Adrenal gland (tissue), 12 donors: ENCODE data around the gene ANAPC2. TPM values are rescaled to one million over a fixed set of nuclear protein-coding genes. Genes with fewer than 3 reads are reported as not detected.

Experiments
- DNase-seq, 7 donors: peaks; one replicate each; pipeline ENCODE4 v3.0.0-alpha.2; 2019 to 2020
- H3K27ac ChIP-seq, 5 donors: fragments of 200-600 bp; sonication (generic) in 4 of 5; 1 replicate in 3 of 5; 2 replicates in 2 of 5; pipeline versions ENCODE4 v1.5.1 to v1.8.0; 2016 to 2020; ENCODE audit warnings: mild to moderate bottlenecking in 1 of 5
- H3K27me3 ChIP-seq: fragments of 200-600 bp; 2 replicates; pipeline ENCODE4 v1.8.0; 2021
- H3K36me3 ChIP-seq, 2 donors: fragments of 200-600 bp; replicated peaks in 1 of 2; 1 replicate in 1 of 2; 2 replicates in 1 of 2; pipeline versions ENCODE4 v1.5.1 to v1.8.0; 2018 to 2022
- H3K4me1 ChIP-seq, 2 donors: fragments of 200-600 bp; replicated peaks in 1 of 2; 1 replicate in 1 of 2; 2 replicates in 1 of 2; pipeline versions ENCODE4 v1.5.1 to v1.8.0; 2018 to 2021
- H3K4me3 ChIP-seq, 4 donors: fragments of 200-600 bp; sonication (generic) in 3 of 4; one replicate each; pipeline ENCODE4 v1.5.1; 2016 to 2018
- H3K9me3 ChIP-seq, 3 donors: fragments of 200-600 bp; sonication (generic) in 1 of 3; replicated peaks in 1 of 3; 1 replicate in 2 of 3; 2 replicates in 1 of 3; pipeline versions ENCODE4 v1.5.1 to v1.8.0; 2016 to 2021
- POLR2A ChIP-seq, 2 donors: fragments of 450-650 bp; IDR thresholded peaks; one replicate each; pipeline ENCODE4 v1.6.1; 2017; ENCODE audit warnings: antibody characterized with exemption in 2 of 2, mild to moderate bottlenecking in 2 of 2, moderate library complexity in 1 of 2
- WGBS, 4 donors: extraction: QIAGEN DNeasy Blood & Tissue Kit in 2 of 4; methylation state at CpG; one replicate each; pipeline versions ENCODE4 v1.1.5 to v1.1.7; 2013 to 2017; 5-methylcytosine and 5-hydroxymethylcytosine counted together
- intact Hi-C, 2 donors: fragments of 100-400 bp; cut with DNase I; formaldehyde crosslinking; loops; one replicate each; pipeline versions ENCODE4 v1.14.1 to v1.15.0; 2022 to 2023
- microRNA-seq, 3 donors: library from miRNA; unstranded; fragments of <30 nt; microRNA quantifications; one replicate each; pipeline ENCODE4, GENCODE V29; 2017 to 2020
- polyA plus RNA-seq, 3 donors: library from polyadenylated mRNA; stranded (reverse); fragments of 200-250 nt in 2 of 3; fragments of 350-450 nt in 1 of 3; fragmentation: Illumina TruSeq in 1 of 3; extraction: RNeasy Lipid Tissue Mini Kit (QIAGEN cat#74804) in 1 of 3; gene quantifications; one replicate each; pipeline ENCODE4 v1.2.3, GENCODE V29; 2013 to 2014
- small RNA-seq, 2 donors: library from RNA; depleted of rRNA; stranded (forward); fragments of <200 nt; gene quantifications; one replicate each; pipeline ENCODE3, GENCODE V24; 2016
- total RNA-seq, 9 donors: library from RNA; depleted of rRNA in 4 of 9; stranded (reverse); fragments of >200 nt in 4 of 9; fragments of 120-200 nt in 1 of 9; fragmentation: NEBNext Ultra II Directional in 1 of 9; extraction: Animal tissue kit (Norgen Biotek cat#: 25700) in 1 of 9; gene quantifications; one replicate each; pipeline versions ENCODE4 v1.1.0 to v1.2.4, GENCODE V29; 2013 to 2023
- TF ChIP-seq, protein P1 (sequence below), 6 experiments: fragments of 450-650 bp in 4 of 6; fragments of 200-600 bp in 2 of 6; sonication (generic) in 1 of 6; IDR thresholded peaks; 1 replicate in 5 of 6; 2 replicates in 1 of 6; pipeline versions ENCODE4 v1.5.1 to v1.8.0; 2016 to 2021; ENCODE audit warnings: antibody characterized with exemption in 6 of 6, mild to moderate bottlenecking in 2 of 6, moderate library complexity in 1 of 6
- donor health status: healthy with polysubstance abuse.
- donor health status: Bipolar disorder and iron deficiency.
- donor health status: DM: yes; HTN: yes; CAD: no.
- donor health status: DM: no; HTN: no; CAD: no.
- donor health status: DM: no; HTN: no; CAD: no.
- donor health status: DM: yes; HTN: yes; CAD: no.

The ANAPC2 gene
- total and polyA plus RNA-seq, 12 donors, result 7.1 to 162 (median 32.0) TPM

DNA sequence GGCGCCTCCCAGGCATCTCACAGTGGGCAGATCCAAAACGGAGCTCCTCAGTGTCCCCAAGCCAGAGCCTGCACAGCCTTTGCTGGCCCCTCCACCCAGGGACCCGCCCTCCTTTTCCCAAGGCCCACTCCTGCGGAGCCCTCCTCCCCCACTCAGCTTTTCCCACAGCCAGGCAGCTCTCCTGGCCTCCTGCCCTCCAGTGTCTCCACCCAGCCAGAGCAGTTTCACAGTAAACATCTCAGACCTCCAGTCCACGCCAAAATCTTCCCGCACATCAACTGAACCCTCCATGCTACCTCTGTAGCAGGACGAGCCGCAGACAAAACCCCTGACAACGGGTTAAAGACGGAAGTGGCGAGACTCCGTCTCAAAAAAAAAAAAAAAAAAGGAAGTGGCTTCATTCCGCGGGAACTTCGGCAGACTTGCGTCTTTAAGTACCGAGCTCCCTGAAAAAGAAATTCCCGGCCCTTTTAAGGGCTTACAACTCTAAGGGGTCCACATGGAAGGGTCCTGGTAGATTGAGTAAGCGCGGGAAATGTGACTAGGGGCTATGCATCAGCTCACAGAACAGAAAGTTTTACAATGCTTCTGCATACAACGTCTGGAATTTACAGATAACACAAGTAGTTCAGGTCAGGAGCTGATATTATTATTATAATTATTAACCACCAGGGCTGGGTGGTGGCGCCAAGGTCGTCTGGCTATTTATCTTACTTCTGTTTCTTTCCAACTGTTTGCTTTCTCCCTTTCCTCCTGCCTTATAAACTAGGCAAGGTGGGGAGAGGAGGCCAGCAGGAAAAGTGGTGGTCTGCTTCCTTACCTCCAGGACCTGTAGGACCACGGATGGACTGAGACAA lies 60.8 kb downstream of the ANAPC2 start:
- no peaks in the 10 kb centered on the region for H3K27me3 ChIP-seq
- intact Hi-C loops, result no loop called here
- no peak for DNase-seq
- TF ChIP-seq, protein P1, sequence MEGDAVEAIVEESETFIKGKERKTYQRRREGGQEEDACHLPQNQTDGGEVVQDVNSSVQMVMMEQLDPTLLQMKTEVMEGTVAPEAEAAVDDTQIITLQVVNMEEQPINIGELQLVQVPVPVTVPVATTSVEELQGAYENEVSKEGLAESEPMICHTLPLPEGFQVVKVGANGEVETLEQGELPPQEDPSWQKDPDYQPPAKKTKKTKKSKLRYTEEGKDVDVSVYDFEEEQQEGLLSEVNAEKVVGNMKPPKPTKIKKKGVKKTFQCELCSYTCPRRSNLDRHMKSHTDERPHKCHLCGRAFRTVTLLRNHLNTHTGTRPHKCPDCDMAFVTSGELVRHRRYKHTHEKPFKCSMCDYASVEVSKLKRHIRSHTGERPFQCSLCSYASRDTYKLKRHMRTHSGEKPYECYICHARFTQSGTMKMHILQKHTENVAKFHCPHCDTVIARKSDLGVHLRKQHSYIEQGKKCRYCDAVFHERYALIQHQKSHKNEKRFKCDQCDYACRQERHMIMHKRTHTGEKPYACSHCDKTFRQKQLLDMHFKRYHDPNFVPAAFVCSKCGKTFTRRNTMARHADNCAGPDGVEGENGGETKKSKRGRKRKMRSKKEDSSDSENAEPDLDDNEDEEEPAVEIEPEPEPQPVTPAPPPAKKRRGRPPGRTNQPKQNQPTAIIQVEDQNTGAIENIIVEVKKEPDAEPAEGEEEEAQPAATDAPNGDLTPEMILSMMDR (IDR thresholded peaks at IDR 0.05), result no peak
- no peak for TF ChIP-seq POLR2A (IDR thresholded peaks at IDR 0.05)
- 42 to 53% (median 49%) methylated on average over 24 of the region's 24 CpGs for WGBS, 4 donors
- H3K9me3 ChIP-seq, result no peaks in the 10 kb centered on the region
- H3K4me1 ChIP-seq, result peaks cover 15 to 26% of the 10 kb centered on the region in 2 donors
- H3K36me3 ChIP-seq, result no peaks in the 10 kb centered on the region
- peak overlapping the region in 2 of 5 donors; percentile 8 to 78 for H3K27ac ChIP-seq
- H3K4me3 ChIP-seq, result peak overlapping the region in 1 of 4 donors; percentile 17

DNA sequence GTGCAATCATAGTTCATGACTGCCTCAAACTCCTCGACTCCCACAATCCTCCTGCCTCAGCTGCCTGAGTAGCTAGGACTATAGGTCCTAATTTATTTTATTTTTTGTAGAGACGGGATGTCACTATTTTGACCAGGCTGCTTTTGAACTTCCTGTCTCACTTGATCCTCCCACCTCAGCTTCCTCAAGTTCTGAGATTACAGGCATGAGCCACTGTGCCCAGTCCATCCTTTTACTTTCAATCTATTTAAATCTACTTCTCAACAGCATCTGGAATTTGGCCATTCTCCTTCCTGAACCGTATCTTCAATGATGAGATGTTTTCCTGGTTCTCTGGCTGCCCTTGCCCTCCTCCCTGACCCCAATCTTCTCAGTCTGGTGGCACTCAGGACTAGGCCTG lies 61.6 kb downstream of the ANAPC2 start:
- intact Hi-C loops, result no loop called here
- peaks cover 16 to 26% of the 10 kb centered on the region in 2 donors for H3K4me1 ChIP-seq
- DNase-seq, result no peak
- H3K36me3 ChIP-seq, result no peaks in the 10 kb centered on the region
- no peaks in the 10 kb centered on the region for H3K9me3 ChIP-seq
- peak overlapping the region in 1 of 4 donors; percentile 17 for H3K4me3 ChIP-seq
- peak overlapping the region in 2 of 5 donors; percentile 8 to 78 for H3K27ac ChIP-seq
- H3K27me3 ChIP-seq, result no peaks in the 10 kb centered on the region
- 46 to 50% (median 47%) methylated on average over 3 of the region's 3 CpGs for WGBS, 4 donors
- TF ChIP-seq POLR2A (IDR thresholded peaks at IDR 0.05), result no peak
- TF ChIP-seq, protein P1 (IDR thresholded peaks at IDR 0.05), result no peak

Small RNA genes within 50 kb of the gene (microRNA-seq; reads per million reads assigned to microRNA genes)
- gene MIR3621, result 0 reads per million in 3 donors

Small RNA genes within 50 kb of the gene (small RNA-seq; reads per million reads assigned to genes)
- gene MIR3621, result 0 reads per million in 2 donors

Other genes with a start within 250 kb of the ANAPC2 start
Only the 30 nearest of the 33 such genes appear.
- 100 to 1,000 TPM in 6 of 9 donors, 10 to 100 TPM in 2, 1 to 10 TPM in 1; 1.1 to 607 (median 197) TPM for gene PTGDS, start 211.1 kb downstream of the ANAPC2 start, total RNA-seq
- gene PTGDS, start 211.1 kb downstream of the ANAPC2 start, polyA plus RNA-seq, result 100 to 1,000 TPM in 2 of 3 donors, 10 to 100 TPM in 1; 23.8 to 812 (median 672) TPM
- 1 to 10 TPM in 3 of 9 donors, under 1 TPM in 4, not detected in 2; 0.06 to 2.8 (median 0.41) TPM for gene LCNL1, start 205.6 kb downstream of the ANAPC2 start, total RNA-seq
- 10 to 100 TPM in 1 of 3 donors, 1 to 10 TPM in 1, under 1 TPM in 1; 0.26 to 10.5 (median 8.2) TPM for gene LCNL1, start 205.6 kb downstream of the ANAPC2 start, polyA plus RNA-seq
- gene PAXX, start 196.1 kb downstream of the ANAPC2 start, total RNA-seq, result 10 to 100 TPM; 20.3 to 44.5 (median 35.5) TPM
- 100 to 1,000 TPM in 2 of 3 donors, 1 to 10 TPM in 1; 4.9 to 363 (median 209) TPM for gene PAXX, start 196.1 kb downstream of the ANAPC2 start, polyA plus RNA-seq
- gene CLIC3, start 192.0 kb downstream of the ANAPC2 start, total RNA-seq, result 1 to 10 TPM in 2 of 9 donors, under 1 TPM in 5, not detected in 2; 0.22 to 1.3 (median 0.79) TPM
- gene CLIC3, start 192.0 kb downstream of the ANAPC2 start, polyA plus RNA-seq, result 1 to 10 TPM in 2 of 3 donors, not detected in 1; 3.8 to 6.4 TPM
- 10 to 100 TPM in 8 of 9 donors, 1 to 10 TPM in 1; 2.9 to 54.4 (median 29.3) TPM for gene ABCA2, start 160.3 kb downstream of the ANAPC2 start, total RNA-seq
- 100 to 1,000 TPM in 1 of 3 donors, 10 to 100 TPM in 2; 13.6 to 150 (median 69.8) TPM for gene ABCA2, start 160.3 kb downstream of the ANAPC2 start, polyA plus RNA-seq
- under 1 TPM in 5 of 9 donors, not detected in 4; 0.11 to 0.69 (median 0.21) TPM for gene FUT7, start 156.5 kb downstream of the ANAPC2 start, total RNA-seq
- gene FUT7, start 156.5 kb downstream of the ANAPC2 start, polyA plus RNA-seq, result under 1 TPM in 2 of 3 donors, not detected in 1; 0.16 to 0.17 TPM
- 10 to 100 TPM in 8 of 9 donors, 1 to 10 TPM in 1; 9.4 to 77.1 (median 41.2) TPM for gene NPDC1, start 142.4 kb downstream of the ANAPC2 start, total RNA-seq
- gene NPDC1, start 142.4 kb downstream of the ANAPC2 start, polyA plus RNA-seq, result 100 to 1,000 TPM in 2 of 3 donors, 1 to 10 TPM in 1; 5.1 to 311 (median 194) TPM
- gene ENTPD2, start 134.5 kb downstream of the ANAPC2 start, total RNA-seq, result under 1 TPM in 4 of 9 donors, not detected in 5; 0.28 to 0.53 (median 0.36) TPM
- 1 to 10 TPM in 2 of 3 donors, not detected in 1; 1.6 to 1.7 TPM for gene ENTPD2, start 134.5 kb downstream of the ANAPC2 start, polyA plus RNA-seq
- 1 to 10 TPM in 2 of 9 donors, under 1 TPM in 7; 0.24 to 1.7 (median 0.79) TPM for gene SAPCD2, start 118.0 kb downstream of the ANAPC2 start, total RNA-seq
- under 1 TPM; 0.07 to 0.56 (median 0.17) TPM for gene SAPCD2, start 118.0 kb downstream of the ANAPC2 start, polyA plus RNA-seq
- 10 to 100 TPM in 8 of 9 donors, under 1 TPM in 1; 0.28 to 68.7 (median 14.4) TPM for gene UAP1L1, start 111.0 kb downstream of the ANAPC2 start, total RNA-seq
- gene UAP1L1, start 111.0 kb downstream of the ANAPC2 start, polyA plus RNA-seq, result 10 to 100 TPM in 2 of 3 donors, 1 to 10 TPM in 1; 3.6 to 61.1 (median 15.9) TPM
- 100 to 1,000 TPM in 1 of 9 donors, 10 to 100 TPM in 8; 44.5 to 102 (median 63.0) TPM for gene MAN1B1, start 101.6 kb downstream of the ANAPC2 start, total RNA-seq
- gene MAN1B1, start 101.6 kb downstream of the ANAPC2 start, polyA plus RNA-seq, result 100 to 1,000 TPM in 1 of 3 donors, 10 to 100 TPM in 2; 44.4 to 138 (median 87.6) TPM
- 100 to 1,000 TPM; 117 to 387 (median 234) TPM for gene DPP7, start 73.8 kb downstream of the ANAPC2 start, total RNA-seq
- gene DPP7, start 73.8 kb downstream of the ANAPC2 start, polyA plus RNA-seq, result 1,000 to 10,000 TPM in 2 of 3 donors, 10 to 100 TPM in 1; 52.6 to 1,938 (median 1,109) TPM
- gene GRIN1, start 49.4 kb downstream of the ANAPC2 start, total RNA-seq, result under 1 TPM in 4 of 9 donors, not detected in 5; 0.04 to 0.28 (median 0.08) TPM
- gene GRIN1, start 49.4 kb downstream of the ANAPC2 start, polyA plus RNA-seq, result under 1 TPM; 0.04 to 0.16 (median 0.10) TPM
- gene LRRC26, start 18.5 kb downstream of the ANAPC2 start, total RNA-seq, result not detected
- not detected for gene LRRC26, start 18.5 kb downstream of the ANAPC2 start, polyA plus RNA-seq
- gene TMEM210, start 16.5 kb downstream of the ANAPC2 start, total RNA-seq, result not detected
- gene TMEM210, start 16.5 kb downstream of the ANAPC2 start, polyA plus RNA-seq, result not detected
- 10 to 100 TPM; 50.0 to 98.1 (median 65.7) TPM for gene SSNA1, start 116 bp upstream of the ANAPC2 start, total RNA-seq
- 100 to 1,000 TPM in 2 of 3 donors, 10 to 100 TPM in 1; 13.2 to 138 (median 127) TPM for gene SSNA1, start 116 bp upstream of the ANAPC2 start, polyA plus RNA-seq
- gene TPRN, start 12.2 kb upstream of the ANAPC2 start, total RNA-seq, result 10 to 100 TPM in 5 of 9 donors, 1 to 10 TPM in 4; 5.0 to 23.5 (median 10.7) TPM
- gene TPRN, start 12.2 kb upstream of the ANAPC2 start, polyA plus RNA-seq, result 1 to 10 TPM; 1.4 to 7.6 (median 3.4) TPM
- 10 to 100 TPM; 32.7 to 48.4 (median 42.3) TPM for gene TMEM203, start 17.1 kb upstream of the ANAPC2 start, total RNA-seq
- gene TMEM203, start 17.1 kb upstream of the ANAPC2 start, polyA plus RNA-seq, result 10 to 100 TPM; 21.7 to 30.2 (median 28.4) TPM
- gene NDOR1, start 17.1 kb upstream of the ANAPC2 start, total RNA-seq, result 10 to 100 TPM in 7 of 9 donors, 1 to 10 TPM in 2; 4.5 to 21.4 (median 13.5) TPM
- 10 to 100 TPM in 2 of 3 donors, 1 to 10 TPM in 1; 1.6 to 36.4 (median 14.9) TPM for gene NDOR1, start 17.1 kb upstream of the ANAPC2 start, polyA plus RNA-seq
- gene RNF208, start 33.7 kb upstream of the ANAPC2 start, total RNA-seq, result 10 to 100 TPM in 4 of 9 donors, 1 to 10 TPM in 5; 1.1 to 33.8 (median 8.9) TPM
- 10 to 100 TPM in 2 of 3 donors, 1 to 10 TPM in 1; 1.2 to 90.5 (median 36.5) TPM for gene RNF208, start 33.7 kb upstream of the ANAPC2 start, polyA plus RNA-seq
- 1 to 10 TPM in 6 of 9 donors, under 1 TPM in 3; 0.56 to 4.6 (median 1.2) TPM for gene CYSRT1, start 36.6 kb upstream of the ANAPC2 start, total RNA-seq
- 1 to 10 TPM in 2 of 3 donors, not detected in 1; 2.5 to 3.4 TPM for gene CYSRT1, start 36.6 kb upstream of the ANAPC2 start, polyA plus RNA-seq
- under 1 TPM in 1 of 9 donors, not detected in 8; 0.06 TPM for gene RNF224, start 38.9 kb upstream of the ANAPC2 start, total RNA-seq
- not detected for gene RNF224, start 38.9 kb upstream of the ANAPC2 start, polyA plus RNA-seq
- gene SLC34A3, start 42.3 kb upstream of the ANAPC2 start, total RNA-seq, result not detected
- not detected for gene SLC34A3, start 42.3 kb upstream of the ANAPC2 start, polyA plus RNA-seq
- 100 to 1,000 TPM in 7 of 9 donors, 10 to 100 TPM in 2; 69.9 to 362 (median 144) TPM for gene TUBB4B, start 52.7 kb upstream of the ANAPC2 start, total RNA-seq
- gene TUBB4B, start 52.7 kb upstream of the ANAPC2 start, polyA plus RNA-seq, result 100 to 1,000 TPM; 105 to 211 (median 200) TPM
- 1 to 10 TPM in 1 of 9 donors, under 1 TPM in 1, not detected in 7; 0.25 to 3.1 TPM for gene STPG3, start 62.7 kb upstream of the ANAPC2 start, total RNA-seq
- gene STPG3, start 62.7 kb upstream of the ANAPC2 start, polyA plus RNA-seq, result under 1 TPM in 1 of 3 donors, not detected in 2; 0.32 TPM
- 10 to 100 TPM; 20.6 to 56.3 (median 38.5) TPM for gene NELFB, start 66.8 kb upstream of the ANAPC2 start, total RNA-seq
- 10 to 100 TPM; 10.9 to 48.3 (median 19.6) TPM for gene NELFB, start 66.8 kb upstream of the ANAPC2 start, polyA plus RNA-seq
- 10 to 100 TPM in 5 of 9 donors, 1 to 10 TPM in 4; 1.1 to 21.5 (median 11.9) TPM for gene TOR4A, start 89.2 kb upstream of the ANAPC2 start, total RNA-seq
- gene TOR4A, start 89.2 kb upstream of the ANAPC2 start, polyA plus RNA-seq, result 1 to 10 TPM in 2 of 3 donors, under 1 TPM in 1; 0.49 to 1.4 (median 1.3) TPM
- 10 to 100 TPM in 1 of 9 donors, 1 to 10 TPM in 8; 1.1 to 11.2 (median 3.5) TPM for gene NRARP, start 113.7 kb upstream of the ANAPC2 start, total RNA-seq
- 1 to 10 TPM in 2 of 3 donors, under 1 TPM in 1; 0.59 to 1.4 (median 1.1) TPM for gene NRARP, start 113.7 kb upstream of the ANAPC2 start, polyA plus RNA-seq
- gene EXD3, start 234.6 kb upstream of the ANAPC2 start, total RNA-seq, result 10 to 100 TPM in 7 of 9 donors, 1 to 10 TPM in 2; 8.5 to 38.6 (median 20.3) TPM
- 100 to 1,000 TPM in 1 of 3 donors, 10 to 100 TPM in 1, 1 to 10 TPM in 1; 1.2 to 111 (median 41.0) TPM for gene EXD3, start 234.6 kb upstream of the ANAPC2 start, polyA plus RNA-seq
- 10 to 100 TPM in 2 of 9 donors, 1 to 10 TPM in 7; 2.9 to 12.6 (median 9.1) TPM for gene NOXA1, start 234.8 kb upstream of the ANAPC2 start, total RNA-seq
- 10 to 100 TPM in 2 of 3 donors, not detected in 1; 23.5 to 50.7 TPM for gene NOXA1, start 234.8 kb upstream of the ANAPC2 start, polyA plus RNA-seq